IMR-90 (cell line): ENCODE results near the gene HLA-DMB. TPM values are rescaled to one million over a fixed set of nuclear protein-coding genes. Genes with fewer than 3 reads are reported as not detected.

ENCODE experiments used
- ATAC-seq: fragments of 200-7000 bp; cut with Tn5 transposase; 2 replicates; pipeline ENCODE4 v1.9.1; 2020; ENCODE audit warnings: low read depth, mild to moderate bottlenecking, moderate library complexity
- BruUV-seq: library from RNA; stranded (reverse); fragments of 400-500 nt; replicated peaks from 2 replicates; lab custom pipeline; 2021; lab: Mats Ljungman, UMichigan
- CTCF ChIA-PET: fragments of 300-600 bp; formaldehyde crosslinking; extraction: SDS; loops from one replicate; lab custom pipeline; 2021; ENCODE audit warnings: antibody characterized with exemption; lab: Yijun Ruan, JAX
- POLR2A ChIA-PET: fragments of 300-600 bp; sonication (Branson Sonifier 250); formaldehyde crosslinking; loops from one replicate; lab custom pipeline; 2022; ENCODE audit warnings: antibody characterized with exemption; ENCODE audit not compliant: unreplicated experiment; lab: Charles Lee
- DNase-seq: peaks from one replicate; pipeline ENCODE4 v3.0.0; 2013
- H2AFZ ChIP-seq: replicated peaks from 2 replicates; pipeline ENCODE3; 2013; ENCODE audit warnings: low read length, mild to moderate bottlenecking; ENCODE audit not compliant: poor library complexity
- H2AK5ac ChIP-seq: 2 replicates; pipeline ENCODE4 v1.6.1; 2013; ENCODE audit warnings: low read depth, low read length, inconsistent platforms
- H2AK9ac ChIP-seq: replicated peaks from 2 replicates; pipeline ENCODE3; 2013; ENCODE audit warnings: mild to moderate bottlenecking, low read depth, low read length, moderate library complexity; ENCODE audit not compliant: poor library complexity
- H2BK120ac ChIP-seq: 2 replicates; pipeline ENCODE4 v1.6.1; 2013; ENCODE audit warnings: low read depth, low read length, inconsistent platforms
- H2BK15ac ChIP-seq: 3 replicates; pipeline ENCODE4 v1.6.1; 2013; ENCODE audit warnings: low read depth, low read length, inconsistent platforms
- H2BK20ac ChIP-seq: 2 replicates; pipeline ENCODE4 v1.6.1; 2013; ENCODE audit warnings: low read depth, mild to moderate bottlenecking, inconsistent platforms, low read length, moderate library complexity
- H2BK5ac ChIP-seq: 2 replicates; pipeline ENCODE4 v1.6.1; 2013; ENCODE audit warnings: mild to moderate bottlenecking, low read depth, low read length, inconsistent platforms; ENCODE audit not compliant: poor library complexity, severe bottlenecking
- H3K14ac ChIP-seq: replicated peaks from 2 replicates; pipeline ENCODE4 v1.6.1; 2013; ENCODE audit warnings: low read depth, low read length, inconsistent platforms
- H3K18ac ChIP-seq: 2 replicates; pipeline ENCODE4 v1.6.1; 2013; ENCODE audit warnings: low read depth, low read length, control low read depth
- H3K23ac ChIP-seq: 2 replicates; pipeline ENCODE4 v1.6.1; 2013; ENCODE audit warnings: low read depth, low read length, inconsistent platforms
- H3K27ac ChIP-seq: 2 replicates; pipeline ENCODE4 v1.5.1; 2013; ENCODE audit warnings: mild to moderate bottlenecking, control low read depth, low read length; ENCODE audit not compliant: insufficient read depth
- H3K27me3 ChIP-seq: 2 replicates; pipeline ENCODE4 v1.6.1; 2013; ENCODE audit warnings: low read length; ENCODE audit not compliant: control insufficient read depth, insufficient read depth
- H3K36me3 ChIP-seq: 2 replicates; pipeline ENCODE4 v1.6.1; 2013; ENCODE audit warnings: low read length, mixed read lengths; ENCODE audit not compliant: control insufficient read depth, insufficient read depth
- H3K4ac ChIP-seq: 2 replicates; pipeline ENCODE4 v1.6.1; 2013; ENCODE audit warnings: low read depth, low read length, inconsistent platforms
- H3K4me1 ChIP-seq: 2 replicates; pipeline ENCODE4 v1.6.1; 2013; ENCODE audit warnings: low read length, mixed read lengths; ENCODE audit not compliant: control insufficient read depth, insufficient read depth
- H3K4me2 ChIP-seq: 2 replicates; pipeline ENCODE4 v1.6.1; 2013; ENCODE audit warnings: low read depth, mild to moderate bottlenecking, control low read depth, low read length, moderate library complexity
- H3K4me3 ChIP-seq: 2 replicates; pipeline ENCODE4 v1.5.1; 2013; ENCODE audit warnings: low read depth, mild to moderate bottlenecking, control low read depth, low read length, moderate library complexity; ENCODE audit not compliant: insufficient read depth
- H3K56ac ChIP-seq: 2 replicates; pipeline ENCODE4 v1.6.1; 2013; ENCODE audit warnings: low read length, inconsistent platforms; ENCODE audit not compliant: insufficient read depth; ENCODE audit errors: extremely low read depth
- H3K79me1 ChIP-seq, 2 experiments: 2 replicates each; pipeline ENCODE4 v1.6.1; 2013; ENCODE audit warnings: low read length in 2 of 2, inconsistent platforms in 1 of 2, low read depth in 1 of 2
- H3K9ac ChIP-seq: 2 replicates; pipeline ENCODE4 v1.6.1; 2013; ENCODE audit warnings: low read depth, low read length, control low read depth
- H3K9me1 ChIP-seq: 2 replicates; pipeline ENCODE4 v1.6.1; 2013; ENCODE audit warnings: low read length, inconsistent platforms; ENCODE audit not compliant: insufficient read depth
- H3K9me3 ChIP-seq: 2 replicates; pipeline ENCODE4 v1.6.1; 2013; ENCODE audit warnings: low read length; ENCODE audit not compliant: control insufficient read depth, insufficient read depth
- H4K20me1 ChIP-seq: 2 replicates; pipeline ENCODE4 v1.6.1; 2013; ENCODE audit warnings: low read length, inconsistent platforms; ENCODE audit not compliant: insufficient read depth
- H4K5ac ChIP-seq: 2 replicates; pipeline ENCODE4 v1.6.1; 2013; ENCODE audit warnings: mild to moderate bottlenecking, low read depth, low read length, control low read depth
- H4K8ac ChIP-seq, 2 experiments: 2 replicates each; pipeline ENCODE4 v1.6.1; 2013; ENCODE audit warnings: low read depth in 2 of 2, low read length in 2 of 2, control low read depth in 1 of 2, inconsistent platforms in 1 of 2
- H4K91ac ChIP-seq: 2 replicates; pipeline ENCODE4 v1.6.1; 2013; ENCODE audit warnings: low read depth, low read length, inconsistent platforms; ENCODE audit not compliant: insufficient read depth
- CHD1 ChIP-seq: IDR thresholded peaks from 2 replicates; pipeline ENCODE4 v1.6.1; 2012; ENCODE audit warnings: low read depth, low read length, improper control_type of control experiment
- CTCF ChIP-seq: conservative IDR thresholded peaks from 2 replicates; pipeline ENCODE4 v1.5.1; 2012; ENCODE audit warnings: mild to moderate bottlenecking, low read depth, low read length, improper control_type of control experiment
- POLR2A ChIP-seq: IDR thresholded peaks from 2 replicates; pipeline ENCODE4 v1.6.1; 2012; ENCODE audit warnings: mild to moderate bottlenecking, low read depth, low read length
- WGBS, 2 experiments: methylation state at CpG; one replicate each; pipeline versions ENCODE4 v1.1.5 to v1.1.7; 2013; ENCODE audit warnings: missing lambda C conversion rate in 2 of 2; ENCODE audit not compliant: insufficient read length in 1 of 2; ENCODE audit errors: extremely low coverage in 2 of 2; 5-methylcytosine and 5-hydroxymethylcytosine counted together
- dilution Hi-C: fragments of 300-500 bp; cut with HindIII; formaldehyde crosslinking; loops from one replicate; pipeline ENCODE4 v1.14.3; 2018; ENCODE audit warnings: low sequenced_read_pairs; ENCODE audit not compliant: unreplicated experiment
- in situ Hi-C: fragments of 300-500 bp; cut with MboI; formaldehyde crosslinking; loops from 3 replicates; pipeline ENCODE4 v1.14.3; 2019; ENCODE audit warnings: low sequenced_read_pairs, inconsistent platforms, mixed read lengths
- intact Hi-C: fragments of 100-400 bp; cut with micrococcal nuclease; formaldehyde crosslinking; loops from 2 replicates; pipeline ENCODE4 v1.10.0; 2022
- polyA plus RNA-seq, 3 experiments: library from polyadenylated mRNA; depleted of rRNA; stranded (reverse); fragments of >200 nt; gene quantifications; 2 replicates each; pipeline ENCODE4 v1.2.3, GENCODE V29; 2012; ENCODE audit warnings: low replicate concordance in 1 of 3
- total RNA-seq: library from RNA; depleted of rRNA; stranded (reverse); fragments of >200 nt; gene quantifications from 2 replicates; pipeline ENCODE4 v1.2.3, GENCODE V29; 2012

HLA-DMB gene
- total and polyA plus RNA-seq, 2 of the 4 experiments (the other 2 are of a cell fraction), result 0.18 to 0.19 TPM

GRCh38 chr6:32982084-32982701, 41.4 kb upstream of the HLA-DMB start:
- H3K23ac ChIP-seq, result no peak overlapping the region; the same call in 1 of the 2 replicates
- H3K9me3 ChIP-seq, result no peaks in the 10 kb centered on the region
- H3K27me3 ChIP-seq, result peaks cover 4% of the 10 kb centered on the region
- H2AFZ ChIP-seq, result no peak overlapping the region
- no peak overlapping the region for H3K9ac ChIP-seq
- in situ Hi-C loops, result no loop called here
- H3K79me1 ChIP-seq, result peaks cover 30 to 38% of the 10 kb centered on the region in 2 experiments
- 67% methylated on average over 1 of the region's 8 CpGs; no CpG with 5 or more reads in 1 of the 2 experiments for WGBS, 2 experiments
- ATAC-seq, result no peak
- peaks cover 43% of the 10 kb centered on the region for H3K36me3 ChIP-seq
- no TSS peak for BruUV-seq
- H3K18ac ChIP-seq, result no peak overlapping the region
- no peak overlapping the region for H3K14ac ChIP-seq
- H2BK20ac ChIP-seq, result no peak overlapping the region
- H3K56ac ChIP-seq, result no peak overlapping the region
- ChIA-PET POLR2A (interaction anchor here (0.7 to 2.8 kb wide), 2 partner anchors 10 to 339 kb away, joined by 4 to 27 read pairs; no protein-coding TSS in a partner anchor), CTCF (interaction anchor here (2.1 kb wide), 1 partner anchor 29 kb away, joined by 7 read pairs; no protein-coding TSS in a partner anchor)
- no peak overlapping the region for H2BK5ac ChIP-seq
- H3K4ac ChIP-seq, result no peak overlapping the region
- DNase-seq, result no peak
- H2AK5ac ChIP-seq, result no peak overlapping the region
- intact Hi-C loops, result no loop called here
- no peak overlapping the region for H4K91ac ChIP-seq
- dilution Hi-C loops, result no loop called here
- H3K4me2 ChIP-seq, result no peak overlapping the region
- H4K5ac ChIP-seq, result no peak overlapping the region
- H3K9me1 ChIP-seq, result peaks cover 9% of the 10 kb centered on the region; the same call in 1 of the 2 replicates
- H2BK120ac ChIP-seq, result no peak overlapping the region
- H3K27ac ChIP-seq, result no peak overlapping the region
- TF ChIP-seq POLR2A (peak; percentile 33; the same call in 1 of the 2 replicates), CTCF (no peak), CHD1 (no peak)
- H4K8ac ChIP-seq, result no peak overlapping the region
- H2AK9ac ChIP-seq, result no peak overlapping the region
- H3K4me1 ChIP-seq, result peaks cover 2% of the 10 kb centered on the region; the same call in 1 of the 2 replicates
- no peak overlapping the region for H2BK15ac ChIP-seq
- H4K20me1 ChIP-seq, result peaks cover 74% of the 10 kb centered on the region
- no peak overlapping the region for H3K4me3 ChIP-seq
